IPS-18c (cell line): ENCODE measurements around the gene CREB3L2.
"Not testable (repeated sequence)": the region's sequence is repeated elsewhere in the genome, so short reads cannot be mapped to it uniquely, and the experiment has no call there.

Source experiments
- H3K4me3 ChIP-seq: 2 replicates; pipeline ENCODE4 v1.7.0; 2013; ENCODE audit warnings: low read depth, mild to moderate bottlenecking, low read length, moderate library complexity; ENCODE audit not compliant: insufficient read depth
- H3K9me3 ChIP-seq: one replicate; pipeline ENCODE4 v1.6.1; 2013; ENCODE audit warnings: mild to moderate bottlenecking, low read length, moderate library complexity; ENCODE audit not compliant: control insufficient read depth, insufficient read depth

The CREB3L2 gene

DNA sequence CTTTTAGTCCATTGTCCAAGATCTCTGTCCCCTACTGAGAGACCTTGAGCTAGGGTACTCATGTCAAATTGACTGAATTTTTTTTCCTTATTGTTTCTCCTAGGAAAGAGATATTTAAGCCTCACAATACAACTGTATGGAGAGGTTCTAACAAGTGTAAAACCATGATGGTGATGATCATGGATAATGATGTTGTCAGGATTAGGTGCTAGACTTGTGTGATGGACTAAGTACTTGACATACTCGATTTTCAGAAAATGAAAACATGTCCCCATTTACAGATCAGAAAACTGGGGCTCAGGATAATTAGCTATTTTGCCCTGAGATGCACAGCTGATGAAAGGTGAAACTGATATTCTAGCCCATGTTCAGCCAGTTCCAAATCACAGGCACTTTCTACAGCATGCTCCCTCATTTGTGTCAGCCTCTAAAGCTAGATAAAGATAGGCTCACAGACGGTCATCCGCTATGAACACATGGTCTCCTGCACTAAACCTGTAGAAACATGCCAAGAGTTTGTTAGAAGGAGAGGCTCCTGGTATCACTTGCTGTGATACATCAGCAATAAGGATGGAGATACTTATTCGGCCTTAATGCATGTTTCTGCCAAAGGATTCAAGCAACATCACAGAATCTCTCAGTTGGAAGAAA lies 67.6 kb downstream of the CREB3L2 start:
- peaks cover 2% of the 10 kb centered on the region for H3K9me3 ChIP-seq
- no peak overlapping the region for H3K4me3 ChIP-seq

DNA sequence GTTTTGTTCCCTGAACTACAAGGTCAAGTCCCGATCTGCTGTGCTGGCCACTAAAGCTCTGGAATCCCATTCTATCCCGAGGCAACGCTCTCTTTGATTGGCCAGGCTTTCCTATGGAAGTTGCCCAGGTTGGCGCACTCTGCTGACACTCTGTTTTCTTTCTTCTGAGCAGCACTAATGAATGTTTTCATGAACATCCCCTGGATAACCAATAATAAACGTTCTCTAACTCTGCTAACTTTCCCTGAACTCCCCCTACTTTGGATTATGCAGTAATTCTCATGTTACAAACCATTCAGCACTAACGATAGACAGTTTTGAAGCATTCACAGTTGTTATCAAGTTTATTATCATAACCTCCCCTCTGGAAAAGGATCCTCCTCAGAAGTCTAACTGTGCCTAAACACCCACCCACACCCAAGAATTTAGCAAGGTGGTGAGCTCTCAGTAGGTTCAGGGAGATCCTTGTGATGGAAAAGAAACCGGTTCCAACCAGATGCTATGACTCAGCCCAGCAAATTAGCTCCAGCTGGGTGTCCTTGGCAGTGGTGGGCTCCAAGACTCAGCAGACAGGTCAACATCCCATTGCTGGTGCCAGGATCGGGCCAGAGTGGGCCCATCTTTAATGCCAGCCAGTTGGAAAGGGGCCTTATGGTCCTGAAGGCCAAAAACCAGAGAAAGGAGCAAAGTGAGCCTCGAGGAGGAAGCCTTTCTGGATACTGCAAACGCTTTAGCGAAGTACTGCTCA lies 68.4 kb downstream of the CREB3L2 start:
- Histone ChIP-seq H3K9me3 (peaks cover 2% of the 10 kb centered on the region), H3K4me3 (no peak overlapping the region)

DNA sequence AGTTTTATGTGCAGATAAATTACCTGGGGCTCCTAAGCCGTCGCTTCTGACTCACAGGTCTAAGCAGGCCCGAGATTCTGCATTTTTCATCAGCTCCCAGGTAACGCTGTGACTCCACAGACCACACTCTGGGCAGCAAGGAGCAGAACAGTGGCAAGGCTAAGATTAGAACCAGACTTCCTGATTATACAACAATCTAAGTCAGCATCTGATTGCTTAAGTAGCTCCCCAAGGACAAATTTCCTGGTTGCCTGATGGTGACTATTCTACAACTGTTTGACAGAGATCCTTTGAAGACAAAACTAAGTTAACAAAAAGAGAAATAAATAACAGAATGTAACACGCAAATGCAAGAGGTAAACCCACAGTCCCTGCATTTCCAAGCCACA lies 69.0 kb downstream of the CREB3L2 start:
- no peak overlapping the region for H3K4me3 ChIP-seq
- peaks cover 2% of the 10 kb centered on the region for H3K9me3 ChIP-seq

DNA sequence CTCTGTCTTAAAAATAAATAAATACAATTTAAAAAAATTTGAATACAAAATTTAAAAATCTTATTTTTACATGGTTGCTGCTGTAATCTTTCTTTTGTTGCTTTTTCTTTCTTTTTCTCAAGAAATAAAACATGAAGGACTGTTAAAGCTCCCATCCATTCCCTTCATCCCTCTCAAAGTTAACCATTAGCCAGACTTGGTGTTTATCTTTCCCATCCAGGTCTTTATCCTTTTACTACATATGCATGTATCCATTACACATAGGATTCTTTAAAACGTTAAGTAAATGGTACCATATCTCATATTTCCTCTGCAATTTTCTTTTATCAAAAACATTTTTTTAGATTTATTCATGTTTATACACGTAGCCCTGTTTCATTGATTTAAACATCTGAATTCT lies 70.1 kb downstream of the CREB3L2 start:
- H3K4me3 ChIP-seq: no peak overlapping the region
- peaks cover 2% of the 10 kb centered on the region for H3K9me3 ChIP-seq

DNA sequence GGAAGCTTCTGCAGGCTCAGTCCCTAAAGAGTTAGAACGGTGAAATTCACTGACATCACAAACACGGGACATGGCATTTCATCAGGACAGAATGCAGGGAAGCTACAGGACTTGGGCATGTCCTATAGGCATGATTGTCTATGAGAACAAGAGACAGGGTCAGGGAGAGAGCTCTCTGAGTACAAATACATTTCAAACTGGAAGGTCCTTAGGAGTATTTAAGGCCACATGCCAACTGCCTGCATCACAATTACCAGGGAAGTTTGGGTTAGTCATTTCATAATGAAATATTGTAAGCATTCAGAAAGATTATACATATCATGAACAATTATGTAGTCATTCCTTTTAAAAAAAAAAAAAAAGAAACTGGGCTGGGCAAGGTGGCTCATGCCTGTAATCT lies 71.3 kb downstream of the CREB3L2 start:
- no peak overlapping the region for H3K4me3 ChIP-seq

DNA sequence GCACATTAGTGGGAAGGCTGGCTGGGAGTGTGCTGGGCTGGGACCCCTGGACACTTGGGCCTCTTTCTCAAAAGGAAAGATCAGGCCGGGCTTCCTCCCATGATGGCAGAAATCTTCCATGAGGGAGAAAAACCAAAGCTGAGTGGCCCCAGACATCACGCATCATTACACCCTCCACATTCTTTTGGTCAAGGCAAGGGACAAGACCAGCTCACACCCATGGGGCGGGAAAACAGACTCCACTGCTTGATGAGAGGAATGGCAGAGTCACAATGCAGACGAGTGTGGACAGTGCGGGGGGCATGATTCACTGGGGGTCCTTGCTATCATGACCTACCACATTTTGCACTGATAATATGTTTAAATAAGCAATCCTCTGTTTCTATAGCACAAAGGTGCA lies 73.3 kb downstream of the CREB3L2 start:
- H3K4me3 ChIP-seq: no peak overlapping the region
- peaks cover 2% of the 10 kb centered on the region for H3K9me3 ChIP-seq

More for the DNA sequence above, 71.3 kb downstream of the CREB3L2 start:
- H3K9me3 ChIP-seq: peaks cover 2% of the 10 kb centered on the region

DNA sequence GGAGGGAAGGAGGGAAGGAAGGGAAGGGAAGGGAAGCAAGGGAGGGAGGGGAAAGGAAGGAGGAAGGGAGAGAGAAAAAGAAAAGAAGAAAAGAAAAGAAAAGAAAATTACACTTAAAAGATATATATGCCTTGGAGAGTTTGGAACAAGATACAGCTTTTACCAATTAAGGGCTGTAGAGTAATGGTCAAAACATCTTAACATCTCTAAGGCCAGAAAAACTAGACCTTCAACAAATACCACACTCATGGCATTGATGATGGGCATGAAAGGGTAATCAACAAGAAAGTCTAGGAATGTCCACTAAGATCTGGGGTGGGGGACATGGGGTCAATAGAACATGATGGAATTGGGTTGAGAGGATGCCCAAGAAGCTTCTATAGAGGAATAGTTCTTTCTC lies 74.5 kb downstream of the CREB3L2 start:
- H3K4me3 ChIP-seq: no peak overlapping the region
- peaks cover 2% of the 10 kb centered on the region for H3K9me3 ChIP-seq

DNA sequence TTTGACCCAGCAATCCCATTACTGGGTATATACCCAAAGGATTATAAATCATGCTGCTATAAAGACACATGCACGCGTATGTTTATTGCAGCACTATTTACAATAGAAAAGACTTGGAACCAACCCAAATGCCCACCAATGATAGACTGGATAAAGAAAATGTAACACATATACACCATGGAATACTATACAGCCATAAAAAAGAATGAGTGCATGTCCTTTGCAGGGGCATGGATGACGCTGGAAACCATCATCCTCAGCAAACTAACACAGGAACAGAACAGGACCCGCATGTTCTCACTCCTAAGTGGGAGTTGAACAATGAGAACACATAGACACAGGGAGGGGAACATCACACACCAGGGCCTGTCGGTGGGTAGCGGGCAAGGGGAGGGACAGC lies 75.7 kb downstream of the CREB3L2 start:
- H3K9me3 ChIP-seq, H3K4me3 ChIP-seq: not testable (repeated sequence)

DNA sequence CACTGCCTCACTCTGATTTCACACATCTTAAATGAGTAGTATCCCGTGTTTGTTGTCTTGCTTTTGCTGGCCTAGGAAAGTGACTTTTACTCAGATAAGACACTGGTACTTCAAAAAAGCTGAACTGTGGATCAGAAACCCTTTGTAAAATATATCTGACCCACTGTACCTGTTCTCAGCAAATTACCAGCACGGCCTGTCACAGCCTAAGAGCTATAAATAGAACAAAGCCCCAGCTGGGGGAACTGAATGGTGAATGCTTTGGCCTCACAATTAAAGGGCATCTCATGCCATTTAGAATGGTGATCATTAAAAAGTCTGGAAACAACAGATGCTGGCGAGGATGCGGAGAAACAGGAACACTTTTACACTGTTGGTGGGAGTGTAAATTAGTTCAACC lies 76.1 kb downstream of the CREB3L2 start:
- Histone ChIP-seq H3K4me3 (no peak overlapping the region), H3K9me3 (peaks cover 2% of the 10 kb centered on the region)

DNA sequence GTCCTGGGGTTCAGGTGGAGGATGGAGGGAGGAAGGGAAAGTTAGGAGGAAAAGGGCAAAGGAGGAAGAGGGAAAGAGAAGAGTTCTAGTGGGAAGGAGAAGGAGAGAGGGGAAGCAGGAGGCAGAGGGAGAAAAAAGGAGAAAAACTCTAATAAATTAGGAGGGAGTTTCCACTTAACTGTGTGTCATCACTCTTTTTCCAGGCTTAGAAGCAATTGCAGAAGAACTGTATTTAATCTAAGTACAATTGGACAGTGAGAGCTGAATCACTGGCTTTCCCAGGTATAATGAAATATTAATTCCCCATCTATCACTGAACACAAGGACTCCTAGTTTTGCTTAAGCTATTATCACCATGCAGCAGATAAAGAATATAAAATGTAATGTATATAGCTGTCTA lies 76.8 kb downstream of the CREB3L2 start:
- Histone ChIP-seq H3K4me3 (no peak overlapping the region), H3K9me3 (peaks cover 2% of the 10 kb centered on the region)

DNA sequence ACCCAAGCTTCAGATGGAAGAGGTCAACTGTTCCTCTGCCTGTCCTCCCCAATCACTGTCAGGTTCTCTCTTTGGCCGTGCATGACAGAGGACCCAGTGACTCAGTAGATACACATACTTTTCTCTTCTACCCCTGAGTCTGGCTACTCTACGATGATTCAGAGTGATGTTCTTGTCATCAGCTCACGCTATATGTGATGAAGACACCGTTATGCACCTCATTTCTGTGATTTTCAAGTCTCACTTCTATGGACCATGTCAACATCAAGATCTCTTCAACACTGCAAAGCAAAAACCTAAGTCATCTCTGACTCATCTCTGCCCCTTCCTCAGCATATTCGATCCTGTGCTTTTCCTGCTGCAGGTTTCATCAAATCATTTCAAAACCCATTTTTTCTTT lies 78.5 kb downstream of the CREB3L2 start:
- no peak overlapping the region for H3K4me3 ChIP-seq
- H3K9me3 ChIP-seq: no peaks in the 10 kb centered on the region

DNA sequence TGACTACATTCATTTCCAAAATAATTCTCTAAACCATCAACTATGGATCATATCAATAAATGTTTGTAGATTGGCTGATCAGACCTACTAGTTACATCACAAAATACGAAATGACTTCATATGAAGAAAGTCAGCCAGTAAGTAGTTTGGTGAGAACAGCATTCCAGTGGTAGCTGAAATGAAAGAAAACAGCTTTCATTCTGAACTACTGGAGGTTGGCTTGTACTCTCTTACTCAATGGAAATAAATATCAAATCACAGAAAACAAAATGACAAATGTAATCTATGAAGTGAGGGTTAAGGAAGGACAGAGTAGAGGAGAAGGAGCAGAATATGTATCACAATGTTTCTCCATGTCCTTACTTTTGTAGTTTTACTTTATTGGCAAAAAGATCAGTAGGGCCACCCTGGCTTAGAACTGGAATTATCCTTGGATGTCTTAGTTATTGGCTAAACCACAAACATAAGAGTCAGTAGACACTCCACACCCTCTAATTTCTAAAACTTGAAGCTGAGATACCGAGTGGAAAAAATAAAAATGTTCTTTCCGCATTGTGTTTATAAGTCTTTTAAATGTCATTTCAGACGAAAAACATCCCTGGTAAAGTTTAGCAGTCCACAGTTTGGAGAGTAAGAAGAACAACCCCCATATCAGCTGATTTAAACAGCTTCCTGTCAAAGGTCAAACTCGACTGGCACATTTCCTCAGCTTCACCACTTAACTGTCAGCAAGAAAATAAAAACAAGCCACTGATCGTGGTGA lies 81.1 kb downstream of the CREB3L2 start:
- no peak overlapping the region for H3K4me3 ChIP-seq
- no peaks in the 10 kb centered on the region for H3K9me3 ChIP-seq

DNA sequence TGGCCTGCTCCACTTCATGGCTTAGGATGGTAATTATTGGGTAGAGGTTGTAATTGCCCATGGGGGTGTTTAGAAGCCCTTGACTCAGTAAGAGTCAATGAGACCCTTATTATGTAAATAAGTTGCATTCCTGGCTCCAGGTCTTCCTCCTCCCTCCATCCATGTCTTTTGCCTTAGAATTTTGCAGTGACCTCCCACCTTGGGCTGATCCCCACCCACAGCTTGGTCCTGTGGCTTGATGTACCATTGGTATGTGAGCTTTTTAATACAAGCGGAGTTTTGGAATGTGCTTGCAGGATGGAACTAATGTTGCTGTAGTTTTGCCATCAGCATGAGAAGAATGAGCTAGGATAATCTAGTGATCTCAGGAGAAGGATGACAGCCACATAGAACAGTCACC lies 81.9 kb downstream of the CREB3L2 start:
- Histone ChIP-seq H3K4me3 (no peak overlapping the region), H3K9me3 (no peaks in the 10 kb centered on the region)

DNA sequence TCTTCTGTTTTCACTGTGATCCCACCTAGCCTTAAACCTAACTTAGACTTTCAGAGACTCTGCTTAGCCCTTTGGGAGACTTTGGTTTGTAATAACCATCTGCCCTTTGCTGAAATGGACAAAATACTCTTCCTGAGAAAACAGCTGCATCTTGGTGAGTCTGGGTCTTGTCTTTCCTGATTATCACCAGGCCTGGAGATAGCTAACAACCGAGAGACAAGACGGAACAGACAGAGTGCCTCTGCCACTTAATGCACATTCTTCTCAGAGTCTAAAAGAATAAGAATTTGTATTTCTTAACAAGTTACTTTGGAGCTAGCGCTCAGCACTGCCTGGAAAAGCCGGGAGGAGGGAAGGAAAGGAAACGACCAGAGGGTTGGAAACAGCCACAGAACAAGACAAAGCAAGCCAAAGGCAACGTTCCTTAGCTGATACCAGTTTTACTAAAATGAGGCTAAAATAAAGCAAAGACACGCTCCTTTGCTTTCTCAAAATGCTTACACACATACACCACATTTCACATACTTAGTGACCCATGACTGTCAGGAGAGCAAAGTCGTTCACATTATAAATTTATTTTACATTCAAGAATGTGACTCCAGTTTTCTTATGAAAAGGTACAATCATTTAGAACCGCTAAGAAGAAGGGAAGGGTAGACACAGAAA lies 84.8 kb downstream of the CREB3L2 start:
- H3K9me3 ChIP-seq: peaks cover 2% of the 10 kb centered on the region
- no peak overlapping the region for H3K4me3 ChIP-seq

DNA sequence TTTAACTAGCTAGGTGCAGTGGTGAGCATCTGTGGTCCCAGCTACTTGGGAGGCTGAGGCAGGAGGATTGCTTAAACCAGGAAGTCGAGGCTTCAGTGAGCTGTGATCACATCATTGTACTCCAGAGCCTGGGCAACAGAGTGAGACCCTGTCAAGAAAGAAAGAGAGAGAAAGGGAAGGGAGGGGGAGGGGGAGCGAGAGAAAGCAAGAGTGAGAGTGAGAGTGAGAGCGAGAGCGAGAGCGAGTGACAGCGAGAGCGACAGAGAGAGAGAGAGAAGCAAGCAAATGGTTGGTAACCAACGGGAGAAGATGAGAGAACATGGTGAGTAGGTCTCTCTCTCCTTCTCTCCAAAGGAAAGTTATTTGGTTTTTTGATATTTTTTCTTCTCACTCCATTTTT lies 85.3 kb downstream of the CREB3L2 start:
- H3K4me3 ChIP-seq: no peak overlapping the region
- peaks cover 2% of the 10 kb centered on the region for H3K9me3 ChIP-seq

DNA sequence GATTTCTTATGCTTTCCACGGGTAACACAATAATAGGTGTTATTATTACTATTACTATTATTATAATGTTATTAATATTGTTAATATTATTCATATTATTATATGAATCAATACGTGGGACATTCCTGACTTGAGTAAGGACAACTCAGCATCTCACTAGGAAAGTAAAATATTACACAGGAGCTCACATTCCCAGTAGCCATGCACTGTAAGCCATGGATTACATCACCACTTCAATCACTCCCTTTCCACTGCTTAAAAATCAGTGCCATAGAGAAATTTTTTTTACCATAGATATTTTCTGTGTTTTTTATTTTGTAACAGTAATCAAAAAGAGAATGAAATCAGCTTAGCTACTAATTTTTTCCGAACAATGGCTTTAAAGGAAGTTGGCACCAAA lies 86.6 kb downstream of the CREB3L2 start:
- H3K4me3 ChIP-seq: no peak overlapping the region
- peaks cover 2% of the 10 kb centered on the region for H3K9me3 ChIP-seq

DNA sequence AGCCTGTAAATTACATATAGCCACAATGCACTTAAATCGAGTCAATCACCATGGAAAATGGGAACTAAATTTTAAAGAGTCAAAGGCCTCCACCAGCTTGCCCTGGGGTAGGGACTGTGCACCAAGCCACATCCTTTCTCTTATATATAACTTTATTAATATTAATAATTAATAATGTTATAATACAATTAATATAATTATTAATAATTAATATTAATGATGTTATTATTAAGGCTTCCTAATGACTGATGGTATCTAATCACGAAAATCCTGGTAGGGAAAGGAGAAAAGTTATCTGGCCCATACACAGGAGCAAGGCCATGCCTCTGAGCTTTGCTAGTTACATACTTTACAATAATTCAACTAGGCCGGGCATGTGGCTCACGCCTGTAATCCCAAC lies 87.9 kb downstream of the CREB3L2 start:
- H3K9me3 ChIP-seq: peaks cover 2% of the 10 kb centered on the region
- H3K4me3 ChIP-seq: no peak overlapping the region

DNA sequence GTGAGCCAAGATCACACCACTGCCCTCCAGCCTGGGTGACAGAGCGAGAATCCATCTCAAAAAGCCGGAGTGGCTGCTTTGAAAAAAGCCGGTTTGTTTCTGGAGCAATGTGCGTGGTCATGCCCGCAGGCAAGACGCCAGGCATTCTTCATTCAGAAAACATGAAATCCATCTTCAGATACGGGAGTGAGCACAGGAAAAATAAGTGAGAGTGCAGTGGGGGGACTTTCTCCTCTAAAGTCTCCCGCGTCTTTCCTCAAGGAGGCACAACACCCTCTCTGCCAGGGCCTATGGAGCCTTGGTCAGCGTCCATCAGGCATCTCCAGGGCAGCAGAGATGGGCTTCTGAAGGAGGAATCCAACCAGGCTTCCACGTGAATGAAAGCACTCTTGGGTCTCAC lies 92.8 kb downstream of the CREB3L2 start:
- H3K4me3 ChIP-seq: no peak overlapping the region
- peaks cover 2% of the 10 kb centered on the region for H3K9me3 ChIP-seq
